Psoas muscle (tissue), 8 donors: ENCODE measurements around the gene ARHGAP9. TPM values are rescaled to one million over a fixed set of nuclear protein-coding genes. Genes with fewer than 3 reads are reported as not detected.

Experiments
- ATAC-seq, 4 donors: fragments of 200-7000 bp; cut with Tn5 transposase; one replicate each; pipeline ENCODE4 v1.9.1; 2020; ENCODE audit warnings: moderate library complexity in 3 of 4, mild to moderate bottlenecking in 2 of 4
- DNase-seq, 2 donors: peaks; one replicate each; pipeline ENCODE4 v3.0.0-alpha.2; 2020
- H3K27ac ChIP-seq: fragments of 200-600 bp; one replicate; pipeline ENCODE4 v1.8.0; 2022
- H3K27me3 ChIP-seq, 3 donors: fragments of 200-600 bp in 1 of 3; one replicate each; pipeline versions ENCODE4 v1.6.1 to v1.8.0; 2013 to 2022; ENCODE audit warnings: low read length in 2 of 3, mild to moderate bottlenecking in 2 of 3, moderate library complexity in 1 of 3; ENCODE audit not compliant: insufficient read depth in 3 of 3
- H3K36me3 ChIP-seq, 2 donors: fragments of 200-600 bp in 1 of 2; one replicate each; pipeline versions ENCODE4 v1.6.1 to v1.8.0; 2013 to 2022; ENCODE audit warnings: low read depth in 1 of 2, mild to moderate bottlenecking in 1 of 2, moderate library complexity in 1 of 2; ENCODE audit not compliant: insufficient read depth in 1 of 2
- H3K4me1 ChIP-seq: fragments of 200-600 bp; one replicate; pipeline ENCODE4 v1.8.0; 2022
- H3K4me3 ChIP-seq: fragments of 200-600 bp; one replicate; pipeline ENCODE4 v1.8.0; 2022; ENCODE audit warnings: mild to moderate bottlenecking
- H3K9me3 ChIP-seq: fragments of 200-600 bp; one replicate; pipeline ENCODE4 v1.8.0; 2022
- WGBS, 3 donors: extraction: QIAGEN DNeasy Blood & Tissue Kit; methylation state at CpG; one replicate each; pipeline versions ENCODE4 v1.1.6 to v1.1.7; 2013; 5-methylcytosine and 5-hydroxymethylcytosine counted together
- intact Hi-C, 2 donors: fragments of 100-400 bp; cut with DNase I; formaldehyde crosslinking; loops; one replicate each; pipeline versions ENCODE4 v1.11.0 to v1.14.2; 2022
- polyA plus RNA-seq, 3 donors: library from polyadenylated mRNA; stranded (reverse); fragments of 200-250 nt; gene quantifications; one replicate each; pipeline ENCODE4 v1.2.3, GENCODE V29; 2013
- total RNA-seq, 4 donors: library from RNA; stranded (reverse); fragmentation: NEBNext Ultra II Directional in 2 of 4; extraction: Animal tissue kit (Norgen Biotek cat#: 25700) in 2 of 4; gene quantifications; one replicate each; pipeline versions ENCODE4 v1.2.1 to v1.2.4, GENCODE V29; 2021 to 2023
- TF ChIP-seq, protein P1 (sequence below): fragments of 200-600 bp; IDR thresholded peaks from one replicate; pipeline ENCODE4 v1.8.0; 2022; ENCODE audit warnings: antibody characterized with exemption
- donor health status: healthy with polysubstance abuse.
- donor health status: DM: no; HTN: no; CAD: no; lungs with moderate emphysema.
- donor health status: Bipolar disorder and iron deficiency.
- donor health status: healthy.
- donor health status: DM: yes; HTN: yes; CAD: no.
- donor health status: DM: no; HTN: no; CAD: no.
- donor health status: DM: no; HTN: no; CAD: no.
- donor health status: DM: yes; HTN: yes; CAD: no.

The ARHGAP9 gene
- total and polyA plus RNA-seq, 7 donors, result 0.91 to 5.4 (median 2.0) TPM

DNA sequence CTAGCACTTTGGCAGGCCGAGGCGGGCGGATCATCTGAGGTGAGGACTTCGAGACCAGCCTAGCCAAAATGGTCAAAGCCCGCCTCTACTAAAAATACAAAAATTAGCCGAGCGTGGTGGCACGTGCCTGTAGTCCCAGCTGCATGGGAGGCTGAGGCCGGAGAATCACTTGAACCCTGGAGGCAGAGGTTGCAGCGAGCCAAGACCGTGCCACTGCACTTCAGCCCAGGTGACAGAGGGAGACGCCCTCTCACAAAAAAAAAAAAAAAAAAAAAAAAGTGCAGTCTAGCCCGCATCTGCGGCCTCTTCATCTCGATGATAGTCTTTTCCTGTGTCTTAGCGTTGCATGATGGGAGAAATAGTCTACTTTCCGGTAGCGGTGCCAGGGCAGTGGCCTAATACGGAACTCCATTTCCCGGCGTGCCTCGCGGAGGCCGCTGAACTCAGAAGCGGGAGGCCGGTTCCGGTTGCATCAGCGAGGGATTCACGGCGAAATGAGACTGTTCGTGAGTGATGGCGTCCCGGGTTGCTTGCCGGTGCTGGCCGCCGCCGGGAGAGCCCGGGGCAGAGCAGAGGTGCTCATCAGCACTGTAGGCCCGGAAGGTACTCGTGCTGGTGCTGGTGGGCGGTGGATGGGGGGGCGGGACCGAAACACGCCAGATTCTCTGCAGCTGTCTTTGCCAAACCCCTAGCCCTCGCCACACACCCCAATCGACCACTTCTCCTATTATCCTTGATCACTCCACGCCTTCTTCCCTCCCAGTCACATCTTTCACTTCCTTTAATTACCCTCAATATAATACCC is 8.1 kb upstream of the ARHGAP9 start, which contains the start of gene MARS1:
Gene MARS1, plus strand, starts transcription at position 472 of the 805 bp plus-strand sequence. Its CDS starts 23 bp downstream, at position 495.
- intact Hi-C loops, result loop anchor here in 1 of 2 donors (5.0 kb wide), 1 partner anchor 35 kb away; the partner anchor contains the start of genes DDIT3 and MBD6

DNA sequence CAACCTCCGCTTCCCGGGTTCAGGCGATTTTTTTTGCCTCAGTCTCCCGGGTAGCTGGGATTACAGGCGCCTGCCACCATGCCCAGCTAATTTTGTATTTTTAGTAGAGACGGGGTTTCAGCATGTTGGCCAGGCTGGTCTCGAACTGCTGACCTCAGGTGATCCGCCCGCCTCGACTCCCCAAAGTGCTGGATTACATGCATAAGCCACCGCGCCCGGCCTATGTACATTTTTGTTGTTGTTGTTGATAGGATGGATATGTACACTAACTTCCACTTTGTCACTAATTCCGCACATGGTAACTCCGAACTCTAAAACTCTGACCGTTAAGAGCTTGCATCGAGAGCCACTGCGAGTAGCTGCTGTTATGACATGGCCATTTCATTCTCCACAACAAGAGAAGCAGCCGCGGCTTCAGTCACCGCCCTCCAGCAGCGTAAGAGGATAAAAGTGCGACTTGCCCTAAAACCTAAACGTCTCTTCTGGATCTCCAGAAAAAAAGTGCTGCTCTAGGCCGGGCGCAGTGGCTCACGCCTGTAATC is 7.5 kb upstream of the ARHGAP9 start:
- Histone ChIP-seq H3K9me3 (no peaks in the 10 kb centered on the region), H3K4me1 (peaks cover 10% of the 10 kb centered on the region), H3K36me3 (peaks cover 12 to 32% of the 10 kb centered on the region in 2 donors), H3K27me3 (peaks cover 0 to 3% (median 0%) of the 10 kb centered on the region in 3 donors), H3K27ac (peak overlapping the region; percentile 76), H3K4me3 (peak overlapping the region; percentile 96)
- ATAC-seq, result peak in 1 of 4 donors; percentile 4
- intact Hi-C loops, result loop anchor here in 1 of 2 donors (5.0 kb wide), 1 partner anchor 35 kb away; the partner anchor contains the start of genes DDIT3 and MBD6
- TF ChIP-seq, protein P1, sequence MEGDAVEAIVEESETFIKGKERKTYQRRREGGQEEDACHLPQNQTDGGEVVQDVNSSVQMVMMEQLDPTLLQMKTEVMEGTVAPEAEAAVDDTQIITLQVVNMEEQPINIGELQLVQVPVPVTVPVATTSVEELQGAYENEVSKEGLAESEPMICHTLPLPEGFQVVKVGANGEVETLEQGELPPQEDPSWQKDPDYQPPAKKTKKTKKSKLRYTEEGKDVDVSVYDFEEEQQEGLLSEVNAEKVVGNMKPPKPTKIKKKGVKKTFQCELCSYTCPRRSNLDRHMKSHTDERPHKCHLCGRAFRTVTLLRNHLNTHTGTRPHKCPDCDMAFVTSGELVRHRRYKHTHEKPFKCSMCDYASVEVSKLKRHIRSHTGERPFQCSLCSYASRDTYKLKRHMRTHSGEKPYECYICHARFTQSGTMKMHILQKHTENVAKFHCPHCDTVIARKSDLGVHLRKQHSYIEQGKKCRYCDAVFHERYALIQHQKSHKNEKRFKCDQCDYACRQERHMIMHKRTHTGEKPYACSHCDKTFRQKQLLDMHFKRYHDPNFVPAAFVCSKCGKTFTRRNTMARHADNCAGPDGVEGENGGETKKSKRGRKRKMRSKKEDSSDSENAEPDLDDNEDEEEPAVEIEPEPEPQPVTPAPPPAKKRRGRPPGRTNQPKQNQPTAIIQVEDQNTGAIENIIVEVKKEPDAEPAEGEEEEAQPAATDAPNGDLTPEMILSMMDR, result no peak
- 81 to 85% (median 82%) methylated on average over 27 of the region's 27 CpGs for WGBS, 3 donors
- DNase-seq, result no peak

More for the DNA sequence above, 8.1 kb upstream of the ARHGAP9 start, which contains the start of gene MARS1:
- WGBS, 3 donors, result 1 to 2% (median 2%) methylated on average over 41 to 47 of the region's 47 CpGs
- Histone ChIP-seq H3K27ac (peak within 1 kb of the TSS; percentile 76), H3K36me3 (peaks cover 14 to 34% of the 10 kb centered on the region in 2 donors), H3K27me3 (no peaks in the 10 kb centered on the region), H3K4me1 (peaks cover 10% of the 10 kb centered on the region), H3K4me3 (peak within 1 kb of the TSS; percentile 96), H3K9me3 (no peaks in the 10 kb centered on the region)
- TF ChIP-seq, protein P1, result no peak
- ATAC-seq, result peak; percentile 97 to 99 (median 98)
- DNase-seq, result peak; percentile 94 to 97

DNA sequence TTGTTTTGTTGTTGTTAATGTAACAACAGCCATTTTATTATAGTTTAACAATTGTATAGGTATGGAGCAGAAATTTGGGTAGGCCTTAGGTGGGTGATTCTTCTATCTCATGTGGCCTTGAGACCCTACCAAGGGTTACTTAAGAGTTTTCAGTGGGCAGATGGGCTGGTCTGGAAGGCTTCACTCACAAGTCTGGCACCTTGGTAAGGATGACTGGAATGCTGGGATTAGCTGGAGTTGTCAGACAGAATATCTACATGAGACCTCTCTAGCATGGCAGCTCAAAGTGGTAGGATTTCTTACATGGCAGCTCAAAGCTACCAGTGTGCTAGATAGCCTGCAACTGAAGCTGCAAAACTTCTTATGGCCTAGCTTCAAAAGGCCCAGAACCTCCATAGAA is 6.0 kb upstream of the ARHGAP9 start:
- Histone ChIP-seq H3K36me3 (peaks cover 7 to 18% of the 10 kb centered on the region in 2 donors), H3K4me1 (peaks cover 10% of the 10 kb centered on the region), H3K27me3 (peaks cover 0 to 3% (median 0%) of the 10 kb centered on the region in 3 donors), H3K9me3 (no peaks in the 10 kb centered on the region), H3K27ac (no peak overlapping the region), H3K4me3 (no peak overlapping the region)
- intact Hi-C loops, result loop anchor here in 1 of 2 donors (5.0 kb wide), 1 partner anchor 37 kb away; the partner anchor contains the start of genes DDIT3 and MBD6
- TF ChIP-seq, protein P1, result no peak
- no peak for ATAC-seq
- DNase-seq, result no peak

DNA sequence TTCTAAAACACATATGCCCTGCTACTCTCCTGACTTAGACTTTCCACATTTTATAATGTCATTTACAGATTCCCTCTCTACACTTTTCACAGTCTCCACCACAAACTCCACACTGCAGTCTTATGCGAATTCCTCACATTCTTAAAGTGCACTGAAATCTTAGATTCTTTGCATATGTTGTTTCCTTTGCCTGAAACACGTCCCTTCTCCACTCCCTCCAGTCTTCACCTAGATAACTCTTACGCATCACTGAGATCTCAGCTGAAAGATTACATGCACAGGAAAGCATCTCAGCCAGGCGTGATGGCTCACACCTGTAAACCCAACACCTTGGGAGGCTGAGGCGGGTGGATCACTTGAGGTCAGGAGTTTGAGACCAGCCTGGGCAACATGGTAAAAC is 3.8 kb upstream of the ARHGAP9 start:
- intact Hi-C loops, result no loop called here
- H3K36me3 ChIP-seq, result no peaks in the 10 kb centered on the region
- no peaks in the 10 kb centered on the region for H3K9me3 ChIP-seq
- peaks cover under 1% of the 10 kb centered on the region for H3K4me1 ChIP-seq
- TF ChIP-seq, protein P1, result no peak
- WGBS, 3 donors, result 42 to 51% (median 43%) methylated on average over 5 of the region's 5 CpGs
- no peak overlapping the region for H3K27ac ChIP-seq
- H3K4me3 ChIP-seq, result no peak overlapping the region
- ATAC-seq, result no peak
- peaks cover 0 to 3% (median 2%) of the 10 kb centered on the region in 3 donors for H3K27me3 ChIP-seq
- DNase-seq, result peak in 1 of 2 donors; percentile 19
